GM21737 (cell line): Measurements from ENCODE around the gene SH2D3C.

Experiments
- ATAC-seq: cut with Tn5 transposase; IDR thresholded peaks from one replicate; pipeline ENCODE4 v1.9.1; 2021; ENCODE audit warnings: mild to moderate bottlenecking, moderate library complexity; ENCODE audit not compliant: unreplicated experiment

The SH2D3C gene

DNA sequence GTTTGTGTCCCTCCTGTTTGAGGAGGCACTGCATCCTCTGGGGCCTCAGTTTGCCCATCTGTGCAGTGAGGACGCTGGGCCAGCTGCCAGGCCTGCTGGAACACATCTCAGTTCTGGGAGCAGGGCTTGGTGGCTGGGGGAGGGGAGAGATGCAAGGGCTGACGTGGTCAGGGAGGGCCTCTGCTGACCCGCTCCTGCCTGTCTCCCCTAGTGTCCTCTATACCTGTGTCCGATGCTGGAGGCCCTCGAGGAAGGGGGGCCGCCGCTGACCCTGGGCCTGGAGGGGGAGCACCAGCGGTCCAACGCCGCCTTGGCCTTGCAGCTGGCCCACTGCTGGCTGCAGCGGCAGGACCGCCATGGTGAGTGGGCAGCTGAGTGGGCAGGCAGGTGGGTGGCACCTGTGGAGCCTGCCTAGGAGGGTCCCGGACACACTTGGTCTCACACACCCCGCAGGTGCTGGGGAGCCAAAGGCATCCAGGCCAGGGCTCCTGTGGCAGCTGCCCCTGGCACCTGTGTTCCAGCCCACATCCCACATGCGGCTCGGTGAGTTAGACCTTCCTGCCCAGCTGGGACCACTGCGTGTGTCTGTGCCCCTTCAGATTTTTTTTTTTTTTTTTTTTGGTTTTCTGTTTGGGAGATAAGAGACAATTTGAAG is 30.0 kb upstream of the SH2D3C start:
- ATAC-seq, result no peak

GRCh38 chr9:127806871-127807270 is 28.4 kb upstream of the SH2D3C start:
- ATAC-seq, result no peak

- ATAC-seq, result no peak
Observed at GRCh38 chr9:127805620-127806019, 27.2 kb upstream of the SH2D3C start.

DNA sequence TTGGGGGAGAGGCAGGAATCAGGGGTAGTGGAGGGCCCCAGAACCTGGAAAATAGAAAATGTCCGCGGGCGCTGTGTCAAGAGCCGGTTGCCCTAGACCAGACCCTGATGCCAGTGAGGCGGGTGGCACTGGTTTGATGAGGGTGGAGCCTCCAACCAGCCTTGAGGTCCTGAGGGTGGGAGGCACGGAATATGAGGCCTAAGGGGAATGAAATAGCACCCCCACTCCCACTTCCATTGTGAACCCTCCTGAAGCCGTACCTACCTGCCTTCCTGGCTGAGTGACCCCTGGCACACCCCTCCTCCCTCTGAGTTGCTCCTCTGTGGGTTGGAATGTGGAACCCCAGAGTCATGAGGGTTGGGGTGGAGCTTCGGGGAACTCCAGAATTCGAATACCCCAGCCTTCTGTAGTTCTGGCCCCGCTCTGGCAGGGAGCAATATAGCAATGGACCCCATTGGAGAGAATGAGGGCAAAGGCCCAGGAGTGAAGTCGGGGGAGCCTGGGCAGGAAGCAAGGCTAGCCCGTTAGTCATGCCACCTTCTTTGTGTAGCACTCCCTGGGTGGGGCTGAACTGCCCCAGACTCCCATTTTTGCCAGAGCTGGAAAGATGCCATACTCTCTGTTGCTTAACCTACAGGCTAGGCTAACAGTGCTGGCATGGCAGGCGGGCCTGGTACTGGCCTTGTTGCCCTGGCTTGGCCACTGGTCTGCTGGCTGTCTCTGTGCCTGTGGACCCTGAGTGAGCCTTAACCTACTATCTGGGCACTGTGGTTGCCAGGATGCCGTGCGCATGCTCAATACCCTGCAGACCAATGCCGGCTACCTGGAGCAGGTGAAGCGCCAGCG is 25.3 kb upstream of the SH2D3C start:
- no peak for ATAC-seq

- peak; percentile 69 for ATAC-seq
Observed at GRCh38 chr9:127802576-127803443, 24.3 kb upstream of the SH2D3C start, which contains the start of gene FPGS. Gene FPGS, plus strand, starts transcription at chr9:127802882. Its CDS starts 43 bp downstream, at chr9:127802925.

- no peak for ATAC-seq
Observed at GRCh38 chr9:127801955-127802575, 23.6 kb upstream of the SH2D3C start.

DNA sequence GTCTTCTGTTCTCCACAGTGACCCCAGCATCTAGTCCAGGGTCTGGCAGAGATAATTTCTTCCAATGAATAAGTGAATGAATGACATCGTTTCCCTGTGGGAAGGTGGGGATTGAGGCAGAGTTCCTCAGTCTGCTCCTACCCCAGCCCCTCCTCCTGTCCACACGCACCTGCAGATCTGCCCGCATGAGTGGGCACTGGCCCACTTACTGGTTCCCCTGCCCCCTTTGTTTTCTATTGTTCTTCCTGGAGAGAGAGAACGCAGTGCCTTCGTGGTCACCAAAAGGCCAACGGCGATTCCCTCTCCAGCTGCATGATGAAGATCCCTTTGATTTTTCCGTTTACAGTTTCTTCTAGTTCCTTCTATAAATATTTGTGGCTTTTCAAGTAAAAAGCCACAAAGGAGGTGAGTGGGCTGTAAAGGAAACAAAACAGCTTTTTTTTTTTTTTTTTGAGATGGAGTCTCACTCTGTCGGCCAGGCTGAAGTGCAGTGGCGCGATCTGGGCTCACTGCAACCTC is 18.4 kb upstream of the SH2D3C start:
- no peak for ATAC-seq

GRCh38 chr9:127796225-127796813 is 17.9 kb upstream of the SH2D3C start:
- no peak for ATAC-seq

DNA sequence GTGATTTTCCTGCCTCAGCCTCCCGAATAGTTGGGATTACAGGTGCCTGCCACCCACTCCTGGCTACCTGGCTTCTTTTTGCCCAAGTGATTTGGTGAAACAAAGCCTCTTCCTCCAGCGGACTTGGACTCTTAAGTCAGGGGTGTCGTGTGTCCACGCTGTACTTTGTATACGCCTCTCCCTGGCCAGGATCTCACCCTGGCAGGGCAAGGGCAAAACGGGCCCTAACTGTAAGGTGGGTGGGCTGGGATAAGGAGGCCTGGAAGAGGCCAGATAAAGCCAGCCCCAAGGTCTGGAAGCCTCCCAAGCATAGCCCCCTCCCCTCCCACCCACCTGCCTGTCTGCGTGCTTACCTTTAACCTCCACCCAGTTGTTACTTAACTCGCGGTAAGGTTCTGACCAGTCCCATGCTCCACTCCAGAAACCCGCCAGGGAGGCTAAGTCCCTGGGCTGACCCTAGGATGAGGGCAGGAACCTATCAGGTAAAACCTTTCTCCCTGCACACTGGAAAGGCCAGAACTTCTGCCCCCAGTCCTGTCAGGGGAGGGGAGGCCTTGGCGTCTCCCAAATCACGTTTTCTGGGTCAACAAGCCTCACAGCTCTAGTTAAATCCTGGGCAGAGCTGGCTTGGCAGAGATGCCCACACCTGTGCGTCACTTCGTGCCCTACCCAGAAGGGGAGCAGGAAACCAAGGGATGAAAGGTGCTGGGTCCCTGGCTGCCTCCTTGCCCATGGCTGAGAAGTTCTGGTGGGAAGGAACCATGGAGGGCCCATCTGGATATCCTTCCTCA is 15.7 kb upstream of the SH2D3C start:
- no peak for ATAC-seq

GRCh38 chr9:127793093-127793708 is 14.7 kb upstream of the SH2D3C start:
- ATAC-seq, result no peak

- ATAC-seq, result no peak
Observed at GRCh38 chr9:127792417-127793031, 14.1 kb upstream of the SH2D3C start.

GRCh38 chr9:127791085-127791484 is 12.6 kb upstream of the SH2D3C start:
- no peak for ATAC-seq

DNA sequence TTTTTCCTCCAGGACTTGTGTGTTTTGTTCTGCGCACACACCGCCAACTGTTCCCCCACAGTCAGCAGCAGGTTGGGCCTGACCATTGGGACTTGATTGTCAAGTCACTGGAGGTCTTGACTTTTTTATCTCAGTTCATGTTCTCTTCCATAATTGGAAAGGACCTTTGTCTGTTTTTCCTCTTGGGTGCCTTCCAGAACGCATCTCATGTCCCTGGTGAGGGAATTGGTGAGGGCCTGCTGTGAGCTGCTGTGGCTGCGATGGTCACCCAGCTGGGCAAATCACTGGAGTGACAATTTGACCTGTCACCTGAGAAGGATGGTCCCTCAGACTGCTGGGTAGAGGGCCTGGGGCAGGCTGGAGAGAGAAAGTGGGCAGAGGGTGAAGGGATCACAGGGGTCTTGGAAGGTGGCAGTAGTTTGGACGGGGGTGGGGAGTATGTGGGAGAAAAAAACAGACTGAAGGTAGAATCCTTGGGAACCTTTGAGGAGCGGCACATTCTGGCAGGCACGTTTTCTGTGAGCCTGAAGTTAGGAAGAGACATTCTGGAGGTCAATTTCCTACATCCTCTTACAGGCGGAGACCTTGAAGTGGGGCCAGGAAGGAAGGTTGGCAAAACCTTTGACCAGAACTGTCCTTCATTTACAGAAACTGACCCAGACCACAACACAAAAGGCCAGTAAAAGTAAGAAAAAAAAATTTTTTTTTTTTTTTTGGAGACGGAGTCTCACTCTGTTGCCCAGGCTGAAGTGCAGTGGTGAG is 11.8 kb upstream of the SH2D3C start:
- no peak for ATAC-seq

DNA sequence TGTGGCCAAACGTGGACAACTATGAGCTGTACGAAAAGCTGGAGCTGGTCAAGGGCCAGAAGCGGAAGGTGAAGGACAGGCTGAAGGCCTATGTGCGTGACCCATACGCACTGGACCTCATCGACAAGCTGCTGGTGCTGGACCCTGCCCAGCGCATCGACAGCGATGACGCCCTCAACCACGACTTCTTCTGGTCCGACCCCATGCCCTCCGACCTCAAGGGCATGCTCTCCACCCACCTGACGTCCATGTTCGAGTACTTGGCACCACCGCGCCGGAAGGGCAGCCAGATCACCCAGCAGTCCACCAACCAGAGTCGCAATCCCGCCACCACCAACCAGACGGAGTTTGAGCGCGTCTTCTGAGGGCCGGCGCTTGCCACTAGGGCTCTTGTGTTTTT is 10.7 kb upstream of the SH2D3C start:
- no peak for ATAC-seq

- ATAC-seq, result no peak
Observed at GRCh38 chr9:127788337-127789011, 10.0 kb upstream of the SH2D3C start.

DNA sequence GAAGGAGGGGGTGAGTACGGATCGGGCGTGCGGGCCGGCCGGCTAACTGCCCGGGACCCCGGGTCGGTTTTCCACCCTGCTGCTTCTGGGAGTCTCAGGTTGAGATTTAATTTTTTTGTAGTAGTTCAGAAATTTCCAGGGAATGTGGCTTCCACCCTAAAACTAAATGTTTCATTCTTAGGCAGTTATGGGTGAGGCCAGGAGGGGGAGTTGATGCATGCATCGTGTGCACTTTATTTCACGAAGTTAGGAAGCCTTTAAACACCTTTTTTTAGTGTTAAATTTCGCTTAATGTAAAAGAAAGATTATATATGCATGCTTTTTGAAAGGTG is 8.3 kb upstream of the SH2D3C start:
- ATAC-seq, result no peak
